Motor neuron (in vitro differentiated cells): ENCODE measurements around the gene NLGN1. TPM values are rescaled to one million over a fixed set of nuclear protein-coding genes. Genes with fewer than 3 reads are reported as not detected.
"Not testable (repeated sequence)": the region's sequence is repeated elsewhere in the genome, so short reads cannot be mapped to it uniquely, and the experiment has no call there.

Source experiments
- ATAC-seq, 8 experiments: fragments of 200-7000 bp; cut with Tn5 transposase; replicated peaks in 6 of 8; 2 replicates each; pipeline ENCODE4 v1.8.0; 2021; ENCODE audit warnings: mild to moderate bottlenecking in 8 of 8, moderate library complexity in 8 of 8
- H3K27ac ChIP-seq, 2 donors: fragments of 250-450 bp; sonication (Bioruptor Pico); 2 replicates each; pipeline ENCODE4 v1.9.0; 2021; ENCODE audit warnings: antibody characterized with exemption in 2 of 2, mild to moderate bottlenecking in 2 of 2, moderate library complexity in 1 of 2
- H3K4me1 ChIP-seq, 2 donors: fragments of 250-450 bp; sonication (Bioruptor Pico); replicated peaks in 1 of 2; 2 replicates each; pipeline ENCODE4 v1.6.1; 2021; ENCODE audit warnings: antibody characterized with exemption in 2 of 2, mild to moderate bottlenecking in 2 of 2, moderate library complexity in 1 of 2
- H3K4me3 ChIP-seq, 5 donors: fragments of 250-450 bp; sonication (Bioruptor Pico); 2 replicates each; pipeline ENCODE4 v1.9.0; 2021; ENCODE audit warnings: antibody characterized with exemption in 5 of 5, mild to moderate bottlenecking in 5 of 5, moderate library complexity in 4 of 5
- WGBS, 10 experiments: fragments of 450-650 bp; shearing (Covaris generic); methylation state at CpG; one replicate each; pipeline ENCODE4 v1.0.0; 2022; 5-methylcytosine and 5-hydroxymethylcytosine counted together
- in situ Hi-C, 9 experiments: fragments of 400-800 bp; cut with MboI; loops; one replicate each; pipeline ENCODE4 v1.15.0; 2021; ENCODE audit warnings: low sequenced_read_pairs in 9 of 9, low pct_unique_long_range_greater_than_20kb in 2 of 9; ENCODE audit not compliant: unreplicated experiment in 9 of 9
- total RNA-seq, 8 experiments: library from RNA; unstranded; fragments of 300-600 nt; gene quantifications; 2 replicates each; pipeline versions ENCODE4 v1.2.3 to v1.2.4, GENCODE V29; 2022

NLGN1 gene
- total RNA-seq, 8 experiments from 2014 or later = 16.6 to 63.4 (median 34.8) TPM

DNA sequence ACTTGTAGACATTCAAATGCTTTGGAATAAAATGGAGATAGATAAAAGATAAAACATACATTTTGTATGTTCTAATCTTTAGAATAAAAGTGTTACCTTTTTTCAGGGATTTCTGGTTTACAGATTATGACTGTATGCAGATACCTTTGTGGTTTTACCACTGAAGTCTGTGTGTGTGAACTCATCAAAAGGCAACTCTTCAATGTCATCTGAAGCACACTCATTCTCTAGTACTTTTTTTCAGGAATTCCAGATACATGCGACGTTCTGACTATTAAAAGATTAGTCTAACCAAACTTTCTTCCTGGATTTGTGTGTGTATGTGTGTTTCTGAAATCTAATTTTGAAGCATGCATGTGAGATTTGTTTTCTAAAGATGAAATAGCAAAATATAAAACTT lies 188.6 kb downstream of the NLGN1 start:
- Histone ChIP-seq H3K27ac (peak overlapping the region in 1 of 2 donors; percentile 47), H3K4me1 (peaks cover 15 to 36% of the 10 kb centered on the region in 2 donors), H3K4me3 (peak overlapping the region; percentile 43 to 56 (median 46))
- no peak for ATAC-seq
- 0 to 33% (median 0%) methylated on average over 2 of the region's 2 CpGs; no CpG with 5 or more reads in 3 of the 10 experiments for WGBS, 10 experiments
- in situ Hi-C loops = loop anchor here in 1 of 9 experiments (25.0 kb wide), 1 partner anchor 751 kb away; no protein-coding TSS in a partner anchor

DNA sequence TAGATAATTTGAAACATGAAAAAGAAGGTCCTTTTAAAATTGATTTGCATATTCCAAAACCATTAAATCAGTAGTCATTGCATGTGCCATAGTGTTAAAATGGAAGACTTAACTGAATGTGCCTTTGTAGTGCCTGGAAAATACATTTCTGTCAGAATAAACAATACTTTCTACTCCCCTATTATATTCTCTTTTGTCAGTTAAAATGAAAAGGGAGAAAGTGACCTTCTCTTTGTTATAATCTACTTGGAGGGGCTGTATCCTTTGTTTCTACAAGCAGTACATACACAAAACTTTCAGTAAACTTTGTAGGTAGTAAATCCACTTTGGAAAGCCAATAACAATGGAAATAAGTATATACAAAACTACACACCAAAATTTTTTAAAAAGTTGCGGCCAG lies 189.5 kb downstream of the NLGN1 start:
- H3K4me3 ChIP-seq = peak overlapping the region in 1 of 5 donors; percentile 43
- no peak for ATAC-seq
- WGBS, 10 experiments = 71 to 100% (median 89%) methylated on average over 1 of the region's 1 CpG; no CpG with 5 or more reads in 1 of the 10 experiments
- no peak overlapping the region for H3K27ac ChIP-seq
- in situ Hi-C loops = loop anchor here in 1 of 9 experiments (25.0 kb wide), 1 partner anchor 750 kb away; no protein-coding TSS in a partner anchor
- peaks cover 20 to 44% of the 10 kb centered on the region in 2 donors for H3K4me1 ChIP-seq

DNA sequence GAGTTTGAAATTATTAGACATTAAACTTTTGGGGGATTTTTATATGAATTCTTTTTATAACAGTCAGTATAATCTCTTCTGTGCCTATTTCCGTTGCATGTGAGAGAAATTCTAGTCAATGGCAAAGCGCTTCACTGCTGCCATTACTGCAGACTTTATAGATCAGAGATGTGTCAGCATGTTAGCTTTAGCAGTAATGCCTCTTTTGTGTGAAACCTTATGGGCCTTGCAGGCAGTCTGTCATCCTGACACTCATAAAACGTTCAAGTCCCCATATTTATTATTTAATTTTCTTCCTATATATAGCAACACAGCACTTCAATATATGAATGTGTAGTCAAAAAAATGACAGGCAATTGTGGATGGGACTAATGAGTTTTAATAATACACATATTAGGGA lies 191.0 kb downstream of the NLGN1 start:
- Histone ChIP-seq H3K27ac (no peak overlapping the region), H3K4me3 (no peak overlapping the region), H3K4me1 (peaks cover 20 to 53% of the 10 kb centered on the region in 2 donors)
- WGBS, 10 experiments = 0 to 80% (median 50%) methylated on average over 1 to 3 of the region's 3 CpGs; no CpG with 5 or more reads in 1 of the 10 experiments
- ATAC-seq = peak in 5 of 8 experiments; percentile 28 to 69 (median 51)
- in situ Hi-C loops = loop anchor here in 1 of 9 experiments (25.0 kb wide), 1 partner anchor 749 kb away; no protein-coding TSS in a partner anchor

DNA sequence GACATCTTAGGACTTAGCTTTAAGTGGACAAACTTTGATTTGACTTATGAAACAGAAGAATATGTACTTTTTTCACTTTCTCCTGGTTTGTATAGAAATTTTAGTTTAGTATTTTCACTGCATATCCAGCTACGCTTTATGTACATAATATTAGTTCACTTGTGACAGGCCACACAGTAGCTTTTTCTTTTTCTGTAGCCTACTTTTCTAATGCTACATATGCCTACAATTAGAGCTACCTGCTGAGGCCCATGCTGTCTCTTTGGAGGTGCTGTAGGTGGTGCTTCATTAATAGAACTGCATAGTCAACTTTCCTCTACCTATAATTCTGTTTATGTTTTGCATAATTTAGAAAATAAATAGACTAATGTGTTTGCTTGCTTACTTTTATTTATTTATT lies 191.6 kb downstream of the NLGN1 start:
- in situ Hi-C loops = loop anchor here in 1 of 9 experiments (25.0 kb wide), 1 partner anchor 748 kb away; no protein-coding TSS in a partner anchor
- H3K27ac ChIP-seq = no peak overlapping the region
- ATAC-seq = no peak

DNA sequence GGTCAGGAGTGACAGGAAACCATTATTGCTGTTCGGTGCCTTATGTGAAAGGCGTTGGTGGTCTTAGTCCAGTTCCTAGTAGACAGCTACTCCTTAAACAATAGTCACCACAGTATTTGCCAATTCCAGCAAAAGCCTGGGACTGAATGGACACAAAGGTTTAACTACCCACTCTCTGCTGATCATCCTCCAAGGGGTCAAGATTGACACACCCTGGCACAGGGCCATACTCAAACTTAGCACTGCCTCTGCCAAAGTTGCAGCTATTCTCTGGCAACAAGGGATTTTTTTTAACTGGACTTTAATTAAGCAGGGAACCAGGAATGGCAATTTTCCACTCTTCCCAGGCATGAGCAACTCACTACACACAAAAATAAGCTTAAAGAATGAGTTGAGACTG lies 193.9 kb downstream of the NLGN1 start:
- in situ Hi-C loops = loop anchor here in 1 of 9 experiments (25.0 kb wide), 1 partner anchor 746 kb away; no protein-coding TSS in a partner anchor
- Histone ChIP-seq H3K4me3 (no peak overlapping the region), H3K4me1 (peaks cover 20 to 49% of the 10 kb centered on the region in 2 donors), H3K27ac (no peak overlapping the region)
- 50 to 100% (median 96%) methylated on average over 1 to 2 of the region's 2 CpGs; no CpG with 5 or more reads in 2 of the 10 experiments for WGBS, 10 experiments
- no peak for ATAC-seq

More for the DNA sequence above, 191.6 kb downstream of the NLGN1 start:
- peaks cover 20 to 50% of the 10 kb centered on the region in 2 donors for H3K4me1 ChIP-seq
- H3K4me3 ChIP-seq = no peak overlapping the region
- 88 to 100% (median 100%) methylated on average over 1 of the region's 1 CpG; no CpG with 5 or more reads in 2 of the 10 experiments for WGBS, 10 experiments

DNA sequence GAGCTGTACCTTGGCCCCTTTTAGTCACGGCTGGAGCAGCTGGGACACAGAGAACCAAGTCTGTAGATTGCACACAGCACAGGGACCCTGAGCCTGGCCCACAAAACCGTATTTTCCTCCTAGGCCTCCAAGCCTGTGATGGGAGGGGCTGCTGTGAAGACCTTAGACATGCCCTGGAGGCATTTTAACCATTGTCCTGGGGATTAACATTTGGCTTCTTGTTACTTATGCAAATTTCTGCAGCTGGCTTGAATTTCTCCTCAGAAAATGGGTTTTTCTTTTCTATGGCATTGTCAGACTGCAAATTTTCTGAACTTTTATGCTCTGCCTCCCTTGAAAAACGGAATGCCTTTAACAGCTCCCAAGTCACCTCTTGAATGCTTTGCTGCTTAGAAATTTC lies 197.3 kb downstream of the NLGN1 start:
- not testable (repeated sequence) for H3K27ac ChIP-seq, H3K4me3 ChIP-seq
- peak in 3 of 8 experiments; percentile 37 to 60 (median 51) for ATAC-seq
- 20 to 50% (median 29%) methylated on average over 1 to 3 of the region's 3 CpGs; no CpG with 5 or more reads in 3 of the 10 experiments for WGBS, 10 experiments
- peaks cover 5 to 20% of the 10 kb centered on the region in 2 donors for H3K4me1 ChIP-seq
- in situ Hi-C loops = loop anchor here in 1 of 9 experiments (25.0 kb wide), 1 partner anchor 742 kb away; no protein-coding TSS in a partner anchor

DNA sequence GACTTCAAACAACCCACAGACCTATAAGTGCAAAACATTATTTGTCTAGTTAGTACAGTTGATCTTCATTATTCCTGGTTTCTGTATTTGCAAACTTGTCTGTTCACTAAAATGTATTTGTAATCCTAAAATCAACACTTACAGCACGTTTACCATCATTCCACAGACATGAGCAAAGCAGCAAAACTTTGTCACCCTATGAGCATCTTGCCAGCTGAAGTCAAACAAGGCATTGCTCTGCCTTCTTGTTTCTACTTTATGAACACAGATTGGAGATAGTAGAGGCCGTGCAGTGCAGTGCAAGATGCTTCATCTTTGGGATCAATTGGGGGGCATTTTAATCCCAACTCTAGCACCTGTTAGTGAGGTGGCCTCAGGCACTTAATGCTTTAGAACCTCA lies 202.1 kb downstream of the NLGN1 start:
- peaks cover 6 to 16% of the 10 kb centered on the region in 2 donors for H3K4me1 ChIP-seq
- ATAC-seq = no peak
- WGBS, 10 experiments = 14 to 100% (median 79%) methylated on average over 1 to 2 of the region's 2 CpGs; no CpG with 5 or more reads in 4 of the 10 experiments
- H3K4me3 ChIP-seq = no peak overlapping the region
- no peak overlapping the region for H3K27ac ChIP-seq
- in situ Hi-C loops = loop anchor here in 1 of 9 experiments (25.0 kb wide), 1 partner anchor 738 kb away; no protein-coding TSS in a partner anchor

DNA sequence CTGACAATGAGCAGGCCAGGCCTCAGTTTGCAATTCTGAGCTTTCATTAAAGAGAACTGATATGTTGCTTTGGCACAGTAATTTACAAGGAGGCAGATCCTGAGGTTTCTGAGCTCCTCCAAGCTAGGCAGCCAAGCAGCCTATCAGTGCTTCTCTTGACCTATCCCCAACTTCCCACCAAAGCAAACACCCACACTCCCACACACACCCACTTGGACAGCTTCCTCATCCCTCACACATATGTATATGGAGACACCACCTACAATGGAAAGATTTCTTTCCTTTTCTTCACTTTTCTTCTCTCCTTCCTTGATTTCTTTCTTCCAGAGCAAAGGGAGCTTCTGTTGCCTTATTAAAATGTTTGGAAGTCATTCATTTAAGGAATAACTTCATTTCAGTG lies 217.0 kb downstream of the NLGN1 start:
- no peak overlapping the region for H3K4me3 ChIP-seq
- ATAC-seq = peak in 1 of 8 experiments; percentile 51
- in situ Hi-C loops = no loop called here
- H3K4me1 ChIP-seq = no peaks in the 10 kb centered on the region
- no peak overlapping the region for H3K27ac ChIP-seq

DNA sequence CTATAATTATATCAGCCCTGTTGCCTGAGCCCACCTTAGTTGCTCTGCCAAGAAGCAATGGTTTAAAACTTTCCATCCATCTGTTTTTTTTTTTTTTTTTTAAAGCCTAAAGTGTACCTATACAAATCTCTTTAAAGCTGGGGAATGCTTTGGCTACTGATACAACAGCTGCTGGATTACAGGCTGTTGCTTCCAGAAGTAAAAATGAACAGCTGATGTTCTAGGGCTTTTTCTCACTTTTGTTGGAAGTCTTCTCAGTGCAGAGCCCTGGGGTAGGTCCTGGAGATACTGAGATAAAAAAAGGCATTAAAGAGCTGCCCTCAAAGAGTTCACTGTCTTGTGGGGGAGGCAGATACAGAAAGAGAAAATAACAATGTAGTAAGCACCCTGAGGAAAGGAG lies 218.1 kb downstream of the NLGN1 start:
- H3K4me1 ChIP-seq = no peaks in the 10 kb centered on the region
- in situ Hi-C loops = no loop called here
- no peak overlapping the region for H3K27ac ChIP-seq
- H3K4me3 ChIP-seq = no peak overlapping the region
- no peak for ATAC-seq

DNA sequence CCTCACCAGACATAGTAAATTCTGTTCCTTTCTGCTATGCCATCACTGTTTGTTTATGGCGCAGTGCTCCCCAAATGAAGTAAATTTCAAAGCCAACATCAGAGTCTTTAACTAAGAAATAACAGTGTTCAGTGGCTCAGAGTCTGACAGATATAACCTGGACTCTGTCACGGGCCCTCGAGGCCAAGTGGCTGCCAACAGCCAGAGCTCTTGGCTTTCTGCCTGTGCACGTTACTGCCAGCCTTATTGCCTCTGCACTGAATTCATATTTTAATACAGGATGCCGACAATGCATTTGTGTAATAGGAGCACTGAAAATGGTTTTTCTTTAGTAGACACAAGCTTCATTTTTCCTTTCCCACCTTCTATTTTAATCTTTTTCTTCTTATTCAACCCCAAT lies 219.9 kb downstream of the NLGN1 start:
- Histone ChIP-seq H3K4me1 (peaks cover 0 to 2% of the 10 kb centered on the region in 2 donors), H3K27ac (no peak overlapping the region), H3K4me3 (no peak overlapping the region)
- in situ Hi-C loops = no loop called here
- 48 to 100% (median 98%) methylated on average over 1 to 5 of the region's 5 CpGs for WGBS, 10 experiments
- no peak for ATAC-seq

DNA sequence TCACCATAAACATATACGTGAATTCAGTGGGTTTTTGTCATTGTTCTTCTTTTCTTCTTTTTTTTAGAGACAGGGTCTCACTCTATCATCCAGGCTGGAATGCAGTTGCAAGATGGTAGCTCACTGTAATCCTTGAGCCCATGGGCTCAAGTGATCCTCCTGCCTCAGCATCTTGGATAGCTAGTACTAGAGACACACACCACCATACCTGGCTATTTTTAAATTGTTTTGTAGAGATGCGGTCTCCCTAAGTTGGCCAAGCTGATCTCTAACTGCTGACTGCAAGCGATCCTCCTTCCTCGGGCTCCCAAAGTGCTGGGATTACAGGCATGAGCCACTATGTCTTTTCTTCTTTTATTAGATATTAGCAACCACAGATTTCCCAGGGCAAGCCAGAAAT lies 220.6 kb downstream of the NLGN1 start:
- H3K27ac ChIP-seq = no peak overlapping the region
- 25 to 100% (median 92%) methylated on average over 1 to 4 of the region's 4 CpGs for WGBS, 10 experiments
- H3K4me3 ChIP-seq = no peak overlapping the region
- no peak for ATAC-seq
- peaks cover 0 to 5% of the 10 kb centered on the region in 2 donors for H3K4me1 ChIP-seq
- in situ Hi-C loops = no loop called here

DNA sequence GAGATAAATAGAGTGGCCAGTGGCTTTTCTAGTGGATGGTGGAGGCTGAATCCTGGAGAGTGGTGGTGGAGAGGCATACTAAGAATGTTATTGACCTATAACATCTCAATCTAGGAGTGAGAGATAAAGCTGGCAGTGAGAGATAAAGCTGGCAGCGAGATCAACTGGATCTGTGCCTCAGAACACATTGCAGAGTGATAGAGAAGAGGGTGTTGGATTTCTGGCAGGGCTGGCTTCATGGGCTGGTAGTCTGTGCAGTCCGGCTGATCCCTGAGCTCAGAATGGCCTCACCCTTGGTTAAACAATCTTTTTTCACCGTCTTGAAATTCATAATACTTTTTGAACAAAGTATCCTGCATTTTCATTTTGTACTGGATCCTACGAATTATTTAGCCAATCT lies 221.2 kb downstream of the NLGN1 start:
- Histone ChIP-seq H3K4me1 (peaks cover 0 to 9% of the 10 kb centered on the region in 2 donors), H3K27ac (no peak overlapping the region), H3K4me3 (no peak overlapping the region)
- in situ Hi-C loops = no loop called here
- WGBS, 10 experiments = 0 to 79% (median 58%) methylated on average over 1 to 4 of the region's 4 CpGs; no CpG with 5 or more reads in 1 of the 10 experiments
- no peak for ATAC-seq

DNA sequence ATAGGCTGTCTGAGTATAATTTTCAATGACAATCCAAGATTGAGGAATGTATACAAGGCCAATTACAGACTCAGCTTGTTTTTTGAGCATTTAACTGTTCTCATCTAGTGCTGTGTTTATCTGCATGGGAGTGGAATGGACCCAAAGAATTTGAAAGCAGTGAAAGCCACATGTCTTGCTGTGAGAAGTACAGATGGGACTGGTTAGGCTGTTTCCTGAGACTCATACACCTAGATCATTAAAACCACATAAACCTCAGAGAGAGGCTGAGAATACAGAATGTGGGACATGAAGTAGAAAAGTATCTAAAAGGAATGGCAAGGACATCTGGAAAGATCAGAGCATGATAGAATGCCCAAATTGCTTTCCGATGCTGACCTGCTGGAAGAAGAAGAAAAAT lies 224.6 kb downstream of the NLGN1 start:
- Histone ChIP-seq H3K27ac (no peak overlapping the region), H3K4me3 (no peak overlapping the region), H3K4me1 (peaks cover 0 to 14% of the 10 kb centered on the region in 2 donors)
- ATAC-seq = no peak
- in situ Hi-C loops = no loop called here
- 78 to 100% (median 100%) methylated on average over 1 of the region's 1 CpG; no CpG with 5 or more reads in 3 of the 10 experiments for WGBS, 10 experiments

DNA sequence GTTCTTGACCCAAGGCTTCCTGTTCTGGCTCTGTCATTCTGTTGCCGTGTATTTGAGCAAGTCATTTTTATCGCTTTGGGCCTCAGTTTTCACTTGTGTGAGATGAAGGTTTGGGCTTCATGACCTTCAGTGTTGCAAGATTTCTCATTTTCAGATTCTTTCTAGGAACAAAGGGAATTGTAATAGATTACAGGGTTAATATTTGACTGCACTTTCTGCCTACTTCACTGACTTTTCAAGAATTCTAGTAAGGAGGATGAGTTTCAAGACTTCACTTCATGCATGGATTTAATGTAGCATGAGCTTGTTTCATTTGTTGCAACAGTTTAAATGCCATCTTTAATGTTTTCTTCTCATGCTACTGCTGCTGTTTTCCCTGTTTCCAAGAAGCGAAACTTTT lies 226.5 kb downstream of the NLGN1 start:
- in situ Hi-C loops = no loop called here
- 63 to 100% (median 83%) methylated on average over 1 to 3 of the region's 3 CpGs; no CpG with 5 or more reads in 2 of the 10 experiments for WGBS, 10 experiments
- no peak for ATAC-seq
- H3K4me1 ChIP-seq = peaks cover 0 to 14% of the 10 kb centered on the region in 2 donors
- no peak overlapping the region for H3K27ac ChIP-seq
- no peak overlapping the region for H3K4me3 ChIP-seq
